ENCODE measurements around the gene C22orf39.

The C22orf39 gene

DNA sequence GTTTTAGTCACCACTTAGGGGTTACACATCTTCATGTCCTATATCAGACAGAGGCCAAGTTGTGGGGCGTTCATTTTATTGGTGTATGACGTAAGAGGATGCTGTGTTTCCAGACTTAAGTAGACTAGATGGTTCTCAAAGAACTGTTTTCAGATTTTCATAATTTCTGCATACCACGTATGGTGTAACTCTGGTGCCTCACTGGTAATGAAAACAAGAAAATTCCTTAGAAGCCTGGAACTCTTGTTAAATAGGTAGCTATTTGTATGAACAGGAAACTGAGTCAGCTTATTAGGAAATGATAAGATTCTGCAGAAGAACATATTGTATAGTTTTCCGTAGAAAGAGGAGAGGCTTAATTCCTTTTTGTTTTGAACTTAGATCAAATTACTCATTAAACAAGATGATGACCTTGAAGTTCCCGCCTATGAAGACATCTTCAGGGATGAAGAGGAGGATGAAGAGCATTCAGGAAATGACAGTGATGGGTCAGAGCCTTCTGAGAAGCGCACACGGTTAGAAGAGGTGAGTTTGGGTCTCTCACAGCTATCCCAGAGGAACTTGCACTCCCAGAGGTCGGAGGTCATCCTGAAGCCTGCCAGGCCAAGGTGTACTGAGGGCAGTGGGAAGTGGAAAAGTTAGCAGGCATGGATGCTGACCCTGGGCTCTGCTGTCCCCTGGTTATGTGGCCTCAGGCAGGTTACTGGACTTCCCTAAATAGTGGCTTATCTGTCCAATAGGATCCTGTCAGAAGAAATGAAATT is 36.2 kb upstream of the C22orf39 start:
- TF ChIP-seq, protein P1, sequence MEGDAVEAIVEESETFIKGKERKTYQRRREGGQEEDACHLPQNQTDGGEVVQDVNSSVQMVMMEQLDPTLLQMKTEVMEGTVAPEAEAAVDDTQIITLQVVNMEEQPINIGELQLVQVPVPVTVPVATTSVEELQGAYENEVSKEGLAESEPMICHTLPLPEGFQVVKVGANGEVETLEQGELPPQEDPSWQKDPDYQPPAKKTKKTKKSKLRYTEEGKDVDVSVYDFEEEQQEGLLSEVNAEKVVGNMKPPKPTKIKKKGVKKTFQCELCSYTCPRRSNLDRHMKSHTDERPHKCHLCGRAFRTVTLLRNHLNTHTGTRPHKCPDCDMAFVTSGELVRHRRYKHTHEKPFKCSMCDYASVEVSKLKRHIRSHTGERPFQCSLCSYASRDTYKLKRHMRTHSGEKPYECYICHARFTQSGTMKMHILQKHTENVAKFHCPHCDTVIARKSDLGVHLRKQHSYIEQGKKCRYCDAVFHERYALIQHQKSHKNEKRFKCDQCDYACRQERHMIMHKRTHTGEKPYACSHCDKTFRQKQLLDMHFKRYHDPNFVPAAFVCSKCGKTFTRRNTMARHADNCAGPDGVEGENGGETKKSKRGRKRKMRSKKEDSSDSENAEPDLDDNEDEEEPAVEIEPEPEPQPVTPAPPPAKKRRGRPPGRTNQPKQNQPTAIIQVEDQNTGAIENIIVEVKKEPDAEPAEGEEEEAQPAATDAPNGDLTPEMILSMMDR (IDR thresholded peaks at IDR 0.05; ENCODE audit: extremely low read depth, insufficient read depth, missing control alignments), result no peak
- in situ Hi-C loops (cut with MboI; ENCODE audit: low pct_unique_long_range_greater_than_20kb, low sequenced_read_pairs, unreplicated experiment), result no loop called here
- no peak for DNase-seq (ENCODE audit: low spot score)

DNA sequence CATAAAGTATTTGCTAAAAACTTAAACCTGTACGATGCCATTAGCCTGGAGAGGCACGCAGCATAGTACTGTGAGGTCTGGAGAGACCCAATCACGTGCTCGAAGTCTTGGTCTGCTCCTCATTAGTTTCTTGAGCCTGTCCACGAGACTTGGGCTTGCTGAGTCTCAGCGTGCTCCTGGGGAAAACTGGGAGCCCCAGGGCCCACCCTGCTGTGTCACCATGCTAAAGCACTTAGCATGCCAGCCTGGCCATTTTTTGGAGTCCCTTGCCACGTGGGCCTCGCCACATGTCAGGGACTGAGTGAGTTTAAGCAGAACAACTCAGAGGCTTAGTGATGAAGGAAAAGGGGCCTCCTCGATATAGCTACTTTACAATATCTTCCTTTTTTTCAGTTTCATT is 34.8 kb upstream of the C22orf39 start:
- DNase-seq (ENCODE audit: low spot score), result no peak
- in situ Hi-C loops (cut with MboI; ENCODE audit: low pct_unique_long_range_greater_than_20kb, low sequenced_read_pairs, unreplicated experiment), result no loop called here
- TF ChIP-seq, protein P1 (IDR thresholded peaks at IDR 0.05; ENCODE audit: extremely low read depth, insufficient read depth, missing control alignments), result no peak

DNA sequence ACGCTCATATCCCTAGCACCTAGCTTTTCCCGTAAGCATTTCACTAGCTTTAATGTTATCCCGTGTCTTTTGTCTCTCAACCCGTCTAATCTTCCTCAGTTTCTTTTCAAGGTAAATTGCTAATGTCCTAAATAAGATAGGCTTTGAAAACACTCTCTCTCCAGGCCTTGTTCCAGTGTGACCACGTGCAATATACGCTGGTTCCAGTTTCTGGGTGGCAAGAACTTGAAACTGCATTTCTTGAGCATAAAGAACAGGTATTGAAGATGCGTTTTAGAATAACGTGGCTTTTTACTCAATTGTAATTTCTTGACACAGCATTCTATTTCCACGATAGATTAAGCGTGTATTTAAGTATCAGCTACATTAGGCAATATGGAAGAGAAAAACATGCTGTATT is 33.3 kb upstream of the C22orf39 start:
- TF ChIP-seq, protein P1 (IDR thresholded peaks at IDR 0.05; ENCODE audit: extremely low read depth, insufficient read depth, missing control alignments), result no peak
- in situ Hi-C loops (cut with MboI; ENCODE audit: low pct_unique_long_range_greater_than_20kb, low sequenced_read_pairs, unreplicated experiment), result no loop called here
- DNase-seq (ENCODE audit: low spot score), result no peak

DNA sequence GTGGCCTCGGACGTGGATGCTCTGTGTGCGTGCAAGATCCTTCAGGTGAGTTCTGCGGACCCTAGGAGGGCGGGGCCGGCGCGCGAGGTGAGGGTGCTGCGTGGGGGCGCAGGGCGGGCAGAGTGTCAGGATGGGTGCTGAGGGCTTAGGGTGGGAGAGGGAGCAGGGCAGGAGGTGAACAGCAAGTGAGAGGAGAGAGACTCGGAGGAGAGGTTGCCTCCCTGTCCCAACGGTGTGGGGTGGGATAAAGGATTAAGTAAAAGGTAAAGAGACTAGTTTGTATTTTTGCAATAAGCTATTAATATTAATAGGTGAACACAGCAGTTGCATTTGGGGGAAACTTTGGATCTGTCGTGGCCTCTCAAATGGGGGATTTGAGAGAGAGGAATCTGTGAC is 32.7 kb upstream of the C22orf39 start:
- no peak for DNase-seq (ENCODE audit: low spot score)
- in situ Hi-C loops (cut with MboI; ENCODE audit: low pct_unique_long_range_greater_than_20kb, low sequenced_read_pairs, unreplicated experiment), result no loop called here
- TF ChIP-seq, protein P1 (IDR thresholded peaks at IDR 0.05; ENCODE audit: extremely low read depth, insufficient read depth, missing control alignments), result no peak

DNA sequence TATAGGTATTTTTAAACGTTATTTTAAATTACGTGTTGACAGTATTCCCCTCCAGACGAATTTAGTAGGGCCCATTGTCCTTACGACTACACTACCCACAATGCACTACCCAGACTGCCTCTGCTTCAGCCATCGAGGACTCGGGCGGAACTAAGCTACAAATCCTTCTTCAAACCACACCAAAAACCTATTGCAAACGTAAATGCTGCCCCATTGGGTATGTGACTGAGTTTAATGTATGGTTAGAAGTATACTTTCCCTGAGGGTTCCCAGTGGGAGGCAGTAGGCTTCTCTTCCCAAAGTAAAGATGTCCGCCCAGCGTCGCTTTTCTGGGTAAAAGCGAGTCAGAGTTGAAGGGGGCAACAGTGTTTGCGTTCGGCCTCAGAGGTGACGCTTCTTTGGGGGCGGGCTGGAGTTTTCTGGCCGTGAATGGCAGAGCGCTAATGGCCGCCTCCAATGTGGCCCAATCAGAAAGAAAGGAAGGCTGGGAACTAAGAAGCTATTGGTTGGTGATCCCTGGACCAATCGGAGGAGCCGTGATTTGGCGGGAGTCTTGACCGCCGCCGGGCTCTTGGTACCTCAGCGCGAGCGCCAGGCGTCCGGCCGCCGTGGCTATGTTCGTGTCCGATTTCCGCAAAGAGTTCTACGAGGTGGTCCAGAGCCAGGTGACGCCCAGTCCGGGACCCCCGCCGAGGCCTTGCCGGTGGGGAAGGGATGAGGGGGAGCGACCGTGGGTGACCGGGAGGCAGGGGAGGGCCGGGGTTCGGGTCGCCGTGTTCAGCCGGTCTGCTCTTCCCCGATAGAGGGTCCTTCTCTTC is 32.1 kb upstream of the C22orf39 start, which contains the start of gene CDC45:
CDC45 (plus strand) TSS at position 566 of the 818 bp plus-strand sequence; CDS start at position 615, 49 bp downstream.
- TF ChIP-seq, protein P1 (IDR thresholded peaks at IDR 0.05; ENCODE audit: extremely low read depth, insufficient read depth, missing control alignments), result no peak
- in situ Hi-C loops (cut with MboI; ENCODE audit: low pct_unique_long_range_greater_than_20kb, low sequenced_read_pairs, unreplicated experiment), result no loop called here
- DNase-seq (ENCODE audit: low spot score), result peak; percentile 97

DNA sequence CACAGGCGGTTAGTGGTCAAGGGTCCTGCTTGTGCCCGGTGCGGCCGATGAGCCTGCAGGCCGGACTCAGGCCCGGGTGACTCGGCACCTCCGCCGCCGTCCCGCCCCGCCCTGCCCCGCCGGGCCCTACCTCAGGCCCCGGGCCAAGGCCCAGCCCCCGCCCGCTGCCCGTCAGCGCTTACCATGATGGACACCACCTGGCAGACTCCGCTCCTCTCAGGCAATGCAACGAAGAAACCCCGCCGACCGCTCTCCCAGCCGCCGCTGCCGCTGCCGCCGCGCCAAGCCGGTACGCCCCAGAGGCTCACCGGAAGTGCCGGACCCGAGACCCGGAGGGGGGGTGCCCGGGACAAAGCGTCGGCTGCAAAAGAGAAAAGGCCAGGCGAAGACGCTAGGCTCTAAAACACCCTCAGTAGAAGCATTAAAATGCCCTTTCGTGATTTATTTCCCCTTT is 31.4 kb upstream of the C22orf39 start, which contains the start of gene UFD1:
UFD1 (minus strand) TSS at position 293 of the 454 bp plus-strand sequence; CDS start at position 185, 108 bp downstream.
- TF ChIP-seq, protein P1 (IDR thresholded peaks at IDR 0.05; ENCODE audit: extremely low read depth, insufficient read depth, missing control alignments), result no peak
- in situ Hi-C loops (cut with MboI; ENCODE audit: low pct_unique_long_range_greater_than_20kb, low sequenced_read_pairs, unreplicated experiment), result no loop called here
- peak; percentile 86 for DNase-seq (ENCODE audit: low spot score)
